WERI-Rb-1 (cell line): Measurements from ENCODE around the gene SMCHD1.

Experiments
- DNase-seq: peaks from one replicate; pipeline ENCODE4 v3.0.0-alpha.2; 2020
- H3K27ac ChIP-seq: fragments of 250-450 bp; sonication (Bioruptor Pico); 2 replicates; pipeline ENCODE4 v1.5.1; 2020; ENCODE audit warnings: mild to moderate bottlenecking, moderate library complexity
- H3K27me3 ChIP-seq: fragments of 250-450 bp; sonication (Bioruptor Pico); 2 replicates; pipeline ENCODE4 v1.5.1; 2021; ENCODE audit warnings: mild to moderate bottlenecking, low read depth, moderate library complexity; ENCODE audit not compliant: insufficient read depth, severe bottlenecking
- H3K36me3 ChIP-seq: fragments of 250-450 bp; sonication (Bioruptor Pico); 2 replicates; pipeline ENCODE4 v1.5.1; 2020; ENCODE audit warnings: mild to moderate bottlenecking, moderate library complexity
- H3K4me3 ChIP-seq: 2 replicates; pipeline ENCODE4 v1.5.1; 2011; ENCODE audit warnings: low read depth, mild to moderate bottlenecking, control low read depth, low read length
- H3K9me3 ChIP-seq: fragments of 250-450 bp; sonication (Bioruptor Pico); 2 replicates; pipeline ENCODE4 v1.5.1; 2021; ENCODE audit warnings: mild to moderate bottlenecking, moderate library complexity; ENCODE audit not compliant: severe bottlenecking
- TF ChIP-seq, protein P1 (sequence below): IDR thresholded peaks from 2 replicates; pipeline ENCODE4 v1.5.1; 2011; ENCODE audit warnings: low read depth, mild to moderate bottlenecking, control low read depth, inconsistent platforms, low read length

Gene SMCHD1

DNA sequence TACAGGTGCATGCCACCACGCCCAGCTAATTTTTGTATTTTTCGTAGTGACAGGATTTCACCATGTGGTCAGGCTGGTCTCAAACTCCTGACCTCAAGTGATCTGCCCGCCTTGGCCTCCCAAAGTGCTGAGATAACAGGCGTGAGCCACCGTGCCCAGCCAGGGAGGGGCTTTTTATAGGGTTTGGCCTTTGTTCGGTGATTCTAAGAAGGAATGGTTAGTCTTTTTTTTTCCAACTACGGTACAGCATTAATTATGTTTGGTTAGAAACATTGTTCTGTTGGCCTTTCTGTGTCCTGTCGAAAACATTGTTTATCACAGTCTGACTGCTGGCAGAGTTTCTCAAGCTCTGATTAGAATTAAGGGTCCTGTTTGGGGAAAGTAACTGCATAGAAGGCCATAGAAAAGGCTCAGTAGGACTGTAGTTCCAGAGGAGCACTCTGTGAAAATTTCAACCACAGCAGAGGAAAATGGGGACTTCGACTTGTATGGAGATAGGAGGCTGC is 19.3 kb upstream of the SMCHD1 start:
- Histone ChIP-seq H3K9me3 (no peaks in the 10 kb centered on the region), H3K27ac (no peak overlapping the region), H3K27me3 (no peaks in the 10 kb centered on the region), H3K36me3 (no peaks in the 10 kb centered on the region), H3K4me3 (no peak overlapping the region)
- DNase-seq = no peak
- TF ChIP-seq, protein P1, sequence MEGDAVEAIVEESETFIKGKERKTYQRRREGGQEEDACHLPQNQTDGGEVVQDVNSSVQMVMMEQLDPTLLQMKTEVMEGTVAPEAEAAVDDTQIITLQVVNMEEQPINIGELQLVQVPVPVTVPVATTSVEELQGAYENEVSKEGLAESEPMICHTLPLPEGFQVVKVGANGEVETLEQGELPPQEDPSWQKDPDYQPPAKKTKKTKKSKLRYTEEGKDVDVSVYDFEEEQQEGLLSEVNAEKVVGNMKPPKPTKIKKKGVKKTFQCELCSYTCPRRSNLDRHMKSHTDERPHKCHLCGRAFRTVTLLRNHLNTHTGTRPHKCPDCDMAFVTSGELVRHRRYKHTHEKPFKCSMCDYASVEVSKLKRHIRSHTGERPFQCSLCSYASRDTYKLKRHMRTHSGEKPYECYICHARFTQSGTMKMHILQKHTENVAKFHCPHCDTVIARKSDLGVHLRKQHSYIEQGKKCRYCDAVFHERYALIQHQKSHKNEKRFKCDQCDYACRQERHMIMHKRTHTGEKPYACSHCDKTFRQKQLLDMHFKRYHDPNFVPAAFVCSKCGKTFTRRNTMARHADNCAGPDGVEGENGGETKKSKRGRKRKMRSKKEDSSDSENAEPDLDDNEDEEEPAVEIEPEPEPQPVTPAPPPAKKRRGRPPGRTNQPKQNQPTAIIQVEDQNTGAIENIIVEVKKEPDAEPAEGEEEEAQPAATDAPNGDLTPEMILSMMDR = no peak

DNA sequence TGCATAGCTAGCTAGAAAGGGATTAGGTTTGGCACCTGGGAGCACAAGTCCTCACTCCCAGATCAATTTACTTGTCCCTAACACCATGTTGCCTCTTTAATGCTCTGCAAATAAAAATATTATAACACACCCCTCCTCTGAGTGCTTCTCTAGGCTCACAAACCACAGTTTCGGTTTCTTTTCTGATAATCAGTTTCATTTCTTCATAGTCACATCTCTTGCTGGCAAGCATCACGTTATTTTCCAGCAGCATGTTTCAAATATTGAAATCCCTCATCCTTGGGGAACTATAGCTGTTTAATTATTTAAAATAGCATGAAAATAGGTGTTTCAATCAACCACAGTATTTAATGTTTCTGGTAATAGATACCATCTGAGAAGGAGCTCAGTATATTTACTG is 13.9 kb upstream of the SMCHD1 start:
- Histone ChIP-seq H3K27me3 (no peaks in the 10 kb centered on the region), H3K27ac (no peak overlapping the region), H3K9me3 (no peaks in the 10 kb centered on the region), H3K36me3 (no peaks in the 10 kb centered on the region), H3K4me3 (no peak overlapping the region)
- TF ChIP-seq, protein P1 = no peak
- no peak for DNase-seq

DNA sequence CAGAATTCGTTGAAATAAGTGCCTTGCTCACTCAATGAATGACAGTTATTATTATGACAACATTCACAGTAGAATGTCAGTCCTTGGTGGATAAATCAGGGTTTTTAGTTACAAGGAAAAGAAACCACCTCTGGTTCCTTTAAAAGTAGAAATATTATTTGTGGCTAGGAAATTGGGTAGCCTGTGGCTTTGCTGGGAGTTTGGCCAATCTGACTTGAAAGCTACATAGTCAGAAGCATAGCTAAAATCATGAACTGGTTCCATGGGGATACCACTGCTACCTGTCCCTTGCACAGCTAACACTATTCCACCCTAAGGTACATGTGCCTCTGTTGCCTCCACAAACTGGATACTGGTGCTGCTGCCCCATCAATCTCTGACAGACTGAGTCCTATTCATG is 12.8 kb upstream of the SMCHD1 start:
- TF ChIP-seq, protein P1 = no peak
- no peak overlapping the region for H3K27ac ChIP-seq
- no peak for DNase-seq

DNA sequence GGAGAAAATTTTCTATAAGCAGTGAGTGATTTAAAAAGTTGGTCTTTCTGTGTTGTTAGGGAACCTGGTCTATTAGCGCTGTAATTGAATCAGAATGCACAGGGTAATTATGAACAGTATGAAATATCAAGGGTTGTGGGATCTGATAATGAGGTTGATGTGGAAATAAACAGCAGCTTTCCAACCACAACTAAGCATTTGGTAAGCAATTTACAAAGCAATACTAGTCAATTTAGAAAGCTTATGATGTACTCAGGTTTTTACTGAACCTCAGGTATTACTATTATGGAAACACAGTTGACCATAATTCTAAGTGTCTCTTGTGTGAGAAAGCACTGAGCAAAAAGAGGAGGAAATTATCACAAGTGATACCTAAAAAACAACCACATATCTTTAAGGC is 11.0 kb upstream of the SMCHD1 start:
- no peaks in the 10 kb centered on the region for H3K27me3 ChIP-seq
- no peak overlapping the region for H3K4me3 ChIP-seq
- no peaks in the 10 kb centered on the region for H3K9me3 ChIP-seq
- TF ChIP-seq, protein P1 = no peak
- no peak for DNase-seq
- H3K36me3 ChIP-seq = no peaks in the 10 kb centered on the region
- H3K27ac ChIP-seq = no peak overlapping the region

More for the DNA sequence above, 12.8 kb upstream of the SMCHD1 start:
- Histone ChIP-seq H3K9me3 (no peaks in the 10 kb centered on the region), H3K4me3 (no peak overlapping the region), H3K27me3 (no peaks in the 10 kb centered on the region), H3K36me3 (no peaks in the 10 kb centered on the region)

DNA sequence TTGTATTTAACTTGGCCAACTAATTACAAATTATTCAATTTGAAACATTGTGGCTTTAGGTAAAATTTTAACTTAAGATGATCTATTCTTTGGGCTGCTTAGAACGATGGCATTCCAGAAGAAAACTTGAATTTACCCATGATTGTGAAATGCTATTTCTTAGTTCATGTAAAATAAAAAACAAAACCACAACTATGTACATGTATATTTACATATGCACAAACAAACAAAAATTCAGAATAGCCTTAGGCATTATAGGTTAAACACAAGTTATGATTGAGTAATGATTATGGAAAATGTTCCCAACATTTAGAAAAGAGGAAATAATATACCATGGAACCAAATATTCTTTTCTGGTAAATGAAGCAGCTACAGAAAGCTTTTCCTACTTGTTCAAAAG is 3.5 kb upstream of the SMCHD1 start:
- H3K9me3 ChIP-seq = no peaks in the 10 kb centered on the region
- H3K36me3 ChIP-seq = peaks cover 7% of the 10 kb centered on the region
- TF ChIP-seq, protein P1 = no peak
- H3K27ac ChIP-seq = no peak overlapping the region
- no peaks in the 10 kb centered on the region for H3K27me3 ChIP-seq
- DNase-seq = no peak
- H3K4me3 ChIP-seq = no peak overlapping the region

DNA sequence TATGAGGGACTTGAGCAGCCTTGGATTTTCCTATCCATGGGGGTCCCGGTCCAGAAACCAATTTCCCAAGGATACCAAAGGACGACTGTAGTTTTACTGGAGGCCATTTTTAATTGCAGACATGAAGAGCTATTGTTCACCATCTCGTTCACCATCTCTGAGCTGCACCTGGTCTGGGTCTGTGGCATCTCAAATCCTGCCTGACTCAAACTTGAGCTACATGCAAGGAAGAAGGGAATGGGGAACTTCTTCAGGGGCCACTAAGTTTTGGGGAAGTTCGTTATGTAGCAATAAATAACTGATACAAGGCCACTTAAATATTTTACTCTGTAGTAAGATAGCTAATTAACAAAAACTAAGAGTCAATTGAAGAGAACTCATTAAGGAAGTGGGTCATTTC is 2.1 kb upstream of the SMCHD1 start:
- Histone ChIP-seq H3K27me3 (no peaks in the 10 kb centered on the region), H3K36me3 (peaks cover 12% of the 10 kb centered on the region), H3K4me3 (no peak overlapping the region), H3K9me3 (no peaks in the 10 kb centered on the region), H3K27ac (no peak overlapping the region)
- DNase-seq = no peak
- TF ChIP-seq, protein P1 = no peak
